ENCODE measurements around the gene FHAD1. TPM values are rescaled to one million over a fixed set of nuclear protein-coding genes. Genes with fewer than 3 reads are reported as not detected.

Gene FHAD1
- total RNA-seq, 1 experiment from 2014 or later = 3.5 TPM

DNA sequence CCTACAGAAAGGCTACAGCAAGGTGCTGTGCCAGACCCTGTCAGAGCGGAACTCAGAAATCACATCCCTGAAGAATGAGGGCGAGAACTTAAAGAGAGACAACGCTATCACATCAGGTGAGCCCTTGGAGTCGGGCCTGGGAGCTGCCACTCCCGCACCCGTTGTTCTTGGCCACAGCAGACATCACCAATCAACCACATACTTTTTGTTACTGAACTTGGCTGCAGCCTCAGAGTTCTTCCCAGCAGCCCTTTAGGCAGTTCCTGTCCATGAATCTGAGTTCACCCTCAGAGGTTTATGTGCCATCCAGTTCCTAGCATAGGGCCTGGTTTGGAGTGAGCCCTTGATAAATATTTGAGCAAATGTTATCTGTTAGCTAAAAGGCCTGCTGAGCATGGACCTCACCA is 61.6 kb downstream of the FHAD1 start:
- RAD21 ChIA-PET (ENCODE audit: low non-redundant PET in 1 of 2, low total read pairs in 2 of 2, uncharacterized antibody in 2 of 2, unreplicated experiment in 2 of 2) = no interaction called here
- Histone ChIP-seq H4K20me1 (ENCODE audit: insufficient read depth) (no peaks in the 10 kb centered on the region), H3K27me3 (ENCODE audit: insufficient read depth, low read length) (no peaks in the 10 kb centered on the region), H3K4me2 (ENCODE audit: low read length) (no peak overlapping the region), H3K4me3 (replicated peaks in 1 of 2; ENCODE audit: low read depth in 1 of 2, low read length in 2 of 2) (no peak overlapping the region), H3K9ac (ENCODE audit: low read length) (no peak overlapping the region), H3K9me3 (ENCODE audit: control insufficient read depth in 1 of 2, insufficient read depth in 1 of 2, low read depth in 1 of 2, low read length in 2 of 2) (no peaks in the 10 kb centered on the region), H3K36me3 (ENCODE audit: control insufficient read depth in 1 of 2, insufficient read depth in 2 of 2, low read length in 2 of 2) (no peaks in the 10 kb centered on the region), H3K9me2 (ENCODE audit: insufficient read depth) (no peaks in the 10 kb centered on the region), H3K79me2 (ENCODE audit: insufficient read depth, low read length) (no peaks in the 10 kb centered on the region), H3K4me1 (ENCODE audit: control insufficient read depth in 1 of 2, insufficient read depth in 2 of 2, low read length in 2 of 2) (peaks cover 0 to 6% of the 10 kb centered on the region in 2 experiments; a peak in 2 of 4 replicates), H3K27ac (ENCODE audit: low read depth, low read length) (no peak overlapping the region), H2AFZ (ENCODE audit: low read depth, low read length, poor library complexity, severe bottlenecking) (no peak overlapping the region)
- no peak for DNase-seq (ENCODE audit: low read depth, low spot score)
- TF ChIP-seq SP1 (IDR thresholded peaks at IDR 0.05; ENCODE audit: low read depth) (no peak), EZH2phosphoT487 (IDR thresholded peaks at IDR 0.05; ENCODE audit: borderline replicate concordance) (no peak), EZH2 (IDR thresholded peaks at IDR 0.05) (no peak), SIN3A (IDR thresholded peaks at IDR 0.05; ENCODE audit: low read depth) (no peak), ZBTB33 (IDR thresholded peaks at IDR 0.05; ENCODE audit: extremely low read depth, insufficient replicate concordance, low read length) (no peak), JUND (IDR thresholded peaks at IDR 0.05) (no peak)
- TF ChIP-seq, protein P1, sequence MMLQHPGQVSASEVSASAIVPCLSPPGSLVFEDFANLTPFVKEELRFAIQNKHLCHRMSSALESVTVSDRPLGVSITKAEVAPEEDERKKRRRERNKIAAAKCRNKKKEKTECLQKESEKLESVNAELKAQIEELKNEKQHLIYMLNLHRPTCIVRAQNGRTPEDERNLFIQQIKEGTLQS (IDR thresholded peaks at IDR 0.05) = no peak
- intact Hi-C loops (cut with micrococcal nuclease) = loop anchor here (10.0 kb wide), 1 partner anchor 744 kb away; no protein-coding TSS in a partner anchor
- POLR2A ChIA-PET = no interaction called here
- BruUV-seq (replicated peaks) = no TSS peak
- ATAC-seq = no peak
- CTCF ChIA-PET = interaction anchor here (1.5 kb wide), 1 partner anchor 15 kb away, joined by 5 read pairs; no protein-coding TSS in a partner anchor

DNA sequence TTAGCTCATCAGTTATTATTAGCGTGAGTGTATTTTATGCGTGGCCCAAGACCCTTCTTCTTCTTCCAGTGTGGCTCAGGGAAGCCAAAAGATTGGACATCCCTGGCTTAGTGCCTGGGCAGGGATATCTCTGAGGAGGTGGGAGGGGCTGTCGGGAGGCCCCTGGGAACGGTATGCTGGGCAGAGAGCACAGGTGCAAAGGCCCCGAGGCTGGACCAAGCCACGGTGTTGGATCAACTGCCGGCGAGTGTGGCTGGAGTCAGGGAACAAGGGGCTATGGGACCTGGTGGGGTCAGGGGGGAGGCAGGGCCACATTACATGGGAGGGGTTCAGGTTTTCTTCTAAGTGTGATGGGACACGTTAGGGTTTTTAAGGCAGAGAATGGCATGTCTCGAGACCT is 62.7 kb downstream of the FHAD1 start:
- Histone ChIP-seq H3K36me3 (ENCODE audit: control insufficient read depth in 1 of 2, insufficient read depth in 2 of 2, low read length in 2 of 2) (no peaks in the 10 kb centered on the region), H4K20me1 (ENCODE audit: insufficient read depth) (no peaks in the 10 kb centered on the region), H3K27ac (ENCODE audit: low read depth, low read length) (no peak overlapping the region), H3K9me2 (ENCODE audit: insufficient read depth) (no peaks in the 10 kb centered on the region), H3K27me3 (ENCODE audit: insufficient read depth, low read length) (no peaks in the 10 kb centered on the region), H2AFZ (ENCODE audit: low read depth, low read length, poor library complexity, severe bottlenecking) (no peak overlapping the region), H3K9me3 (ENCODE audit: control insufficient read depth in 1 of 2, insufficient read depth in 1 of 2, low read depth in 1 of 2, low read length in 2 of 2) (no peaks in the 10 kb centered on the region), H3K4me1 (ENCODE audit: control insufficient read depth in 1 of 2, insufficient read depth in 2 of 2, low read length in 2 of 2) (peaks cover 0 to 3% of the 10 kb centered on the region in 2 experiments; a peak in 2 of 4 replicates), H3K79me2 (ENCODE audit: insufficient read depth, low read length) (no peaks in the 10 kb centered on the region), H3K4me2 (ENCODE audit: low read length) (no peak overlapping the region), H3K4me3 (replicated peaks in 1 of 2; ENCODE audit: low read depth in 1 of 2, low read length in 2 of 2) (no peak overlapping the region), H3K9ac (ENCODE audit: low read length) (no peak overlapping the region)
- ChIA-PET CTCF (interaction anchor here (0.7 kb wide), 1 partner anchor 14 kb away, joined by 3 read pairs; no protein-coding TSS in a partner anchor), POLR2A (no interaction called here), RAD21 (ENCODE audit: low non-redundant PET in 1 of 2, low total read pairs in 2 of 2, uncharacterized antibody in 2 of 2, unreplicated experiment in 2 of 2) (no interaction called here)
- DNase-seq (ENCODE audit: low read depth, low spot score) (no peak), ATAC-seq (no peak)
- no peak for TF ChIP-seq CEBPB (IDR thresholded peaks at IDR 0.05; ENCODE audit: low read depth)
- TF ChIP-seq RAD21 (IDR thresholded peaks at IDR 0.05; ENCODE audit: low read depth) = no peak
- TF ChIP-seq ELF1 (IDR thresholded peaks at IDR 0.05; ENCODE audit: borderline replicate concordance, low read depth) = no peak
- TF ChIP-seq, protein P1 (IDR thresholded peaks at IDR 0.05) = no peak
- no peak for TF ChIP-seq FOSL1 (IDR thresholded peaks at IDR 0.05; ENCODE audit: low read depth)
- no peak for TF ChIP-seq CBX3 (IDR thresholded peaks at IDR 0.05; ENCODE audit: low read depth)
- no peak for TF ChIP-seq EGR1 (IDR thresholded peaks at IDR 0.05; ENCODE audit: low read depth)
- TF ChIP-seq YY1 (IDR thresholded peaks at IDR 0.05; ENCODE audit: extremely low read depth, insufficient replicate concordance, low read depth, low read length) = no peak
- TF ChIP-seq, protein P2, sequence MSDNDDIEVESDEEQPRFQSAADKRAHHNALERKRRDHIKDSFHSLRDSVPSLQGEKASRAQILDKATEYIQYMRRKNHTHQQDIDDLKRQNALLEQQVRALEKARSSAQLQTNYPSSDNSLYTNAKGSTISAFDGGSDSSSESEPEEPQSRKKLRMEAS (IDR thresholded peaks at IDR 0.05) = no peak
- intact Hi-C loops (cut with micrococcal nuclease) = loop anchor here (10.0 kb wide), 1 partner anchor 745 kb away; no protein-coding TSS in a partner anchor
- no TSS peak for BruUV-seq (replicated peaks)

Measured in HCT116 (cell line).